ENCODE measurements around the gene BORCS8.
A peak's percentile ranks its signal among the peaks of the same experiment; 100 is the strongest.

The BORCS8 gene

DNA sequence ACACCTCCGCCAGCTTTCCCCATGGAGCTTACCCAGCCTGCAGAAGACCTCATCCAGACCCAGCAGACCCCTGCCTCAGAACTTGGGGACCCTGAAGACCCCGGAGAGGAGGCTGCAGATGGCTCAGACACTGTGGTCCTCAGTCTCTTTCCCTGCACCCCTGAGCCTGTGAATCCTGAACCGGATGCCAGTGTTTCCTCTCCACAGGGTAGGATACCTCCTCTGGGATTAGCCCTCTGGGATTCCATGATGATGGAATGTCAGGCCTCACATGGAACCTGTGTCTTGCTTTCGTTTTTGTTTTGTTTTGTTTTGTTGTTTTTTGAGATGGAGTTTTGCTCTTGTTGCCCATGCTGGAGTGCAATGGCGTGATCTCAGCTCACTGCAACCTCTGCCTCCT, 2.0 kb upstream of the BORCS8 start:
- DNase-seq: no peak
- Histone ChIP-seq H3K4me1 (no peaks in the 10 kb centered on the region), H3K36me3 (peaks cover 7% of the 10 kb centered on the region), H3K4me3 (ENCODE audit: low read depth, low read length) (no peak overlapping the region), H3K9me3 (no peaks in the 10 kb centered on the region), H3K27me3 (no peaks in the 10 kb centered on the region)
- TF ChIP-seq, protein P1, sequence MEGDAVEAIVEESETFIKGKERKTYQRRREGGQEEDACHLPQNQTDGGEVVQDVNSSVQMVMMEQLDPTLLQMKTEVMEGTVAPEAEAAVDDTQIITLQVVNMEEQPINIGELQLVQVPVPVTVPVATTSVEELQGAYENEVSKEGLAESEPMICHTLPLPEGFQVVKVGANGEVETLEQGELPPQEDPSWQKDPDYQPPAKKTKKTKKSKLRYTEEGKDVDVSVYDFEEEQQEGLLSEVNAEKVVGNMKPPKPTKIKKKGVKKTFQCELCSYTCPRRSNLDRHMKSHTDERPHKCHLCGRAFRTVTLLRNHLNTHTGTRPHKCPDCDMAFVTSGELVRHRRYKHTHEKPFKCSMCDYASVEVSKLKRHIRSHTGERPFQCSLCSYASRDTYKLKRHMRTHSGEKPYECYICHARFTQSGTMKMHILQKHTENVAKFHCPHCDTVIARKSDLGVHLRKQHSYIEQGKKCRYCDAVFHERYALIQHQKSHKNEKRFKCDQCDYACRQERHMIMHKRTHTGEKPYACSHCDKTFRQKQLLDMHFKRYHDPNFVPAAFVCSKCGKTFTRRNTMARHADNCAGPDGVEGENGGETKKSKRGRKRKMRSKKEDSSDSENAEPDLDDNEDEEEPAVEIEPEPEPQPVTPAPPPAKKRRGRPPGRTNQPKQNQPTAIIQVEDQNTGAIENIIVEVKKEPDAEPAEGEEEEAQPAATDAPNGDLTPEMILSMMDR (IDR thresholded peaks at IDR 0.05; ENCODE audit: low read depth, low read length): no peak

DNA sequence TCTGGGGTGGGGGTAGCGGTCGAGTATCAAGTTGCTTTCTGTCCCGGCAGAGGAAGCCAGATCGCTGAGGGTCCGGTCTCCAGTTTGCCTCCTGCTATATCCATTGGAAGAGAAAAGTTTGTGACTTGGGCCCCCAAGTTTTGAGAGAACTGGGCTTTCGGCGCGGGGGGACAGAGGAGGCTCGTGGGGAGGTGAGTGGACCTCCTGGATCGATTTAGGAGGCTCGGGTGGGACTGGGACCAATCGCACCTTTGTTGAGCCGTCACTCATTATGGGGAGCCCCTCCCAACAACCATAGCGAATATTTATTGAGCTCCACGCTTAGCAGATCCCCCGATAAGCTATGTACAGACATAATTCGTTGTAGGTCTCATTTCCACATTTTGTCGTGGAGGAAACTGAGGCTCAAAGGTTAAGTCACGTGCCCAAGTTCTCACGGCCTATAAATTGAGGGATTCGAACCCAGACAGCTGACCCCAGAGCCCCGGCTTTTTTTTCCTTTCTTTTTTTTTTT, 1.0 kb upstream of the BORCS8 start:
- no peaks in the 10 kb centered on the region for H3K27me3 ChIP-seq
- H3K4me3 ChIP-seq (ENCODE audit: low read depth, low read length): peak overlapping the region; percentile 100
- TF ChIP-seq, protein P1 (IDR thresholded peaks at IDR 0.05; ENCODE audit: low read depth, low read length): no peak
- no peaks in the 10 kb centered on the region for H3K9me3 ChIP-seq
- no peak for DNase-seq
- H3K36me3 ChIP-seq: peaks cover 6% of the 10 kb centered on the region; the same call in 1 of the 2 replicates
- no peaks in the 10 kb centered on the region for H3K4me1 ChIP-seq

DNA sequence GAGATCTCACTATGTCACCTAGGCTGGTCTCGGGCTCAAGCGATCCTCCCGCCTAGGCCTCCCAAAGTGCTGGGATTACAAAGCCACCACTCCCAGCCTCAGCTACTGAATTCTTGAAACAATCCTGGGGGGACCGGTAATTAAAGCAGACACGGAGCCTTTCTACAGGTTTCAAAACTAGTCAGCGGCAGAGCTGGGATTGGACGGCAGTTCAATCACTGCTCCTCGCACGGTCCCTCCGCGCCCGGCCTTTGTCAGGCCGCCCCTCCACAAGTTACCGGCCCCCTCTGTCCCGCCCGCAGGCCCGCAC, 229 bp downstream of the BORCS8 start:
- no peaks in the 10 kb centered on the region for H3K36me3 ChIP-seq
- peak overlapping the region; percentile 100 for H3K4me3 ChIP-seq (ENCODE audit: low read depth, low read length)
- H3K9me3 ChIP-seq: no peaks in the 10 kb centered on the region
- TF ChIP-seq, protein P1 (IDR thresholded peaks at IDR 0.05; ENCODE audit: low read depth, low read length): no peak
- no peaks in the 10 kb centered on the region for H3K27me3 ChIP-seq
- H3K4me1 ChIP-seq: no peaks in the 10 kb centered on the region
- no peak for DNase-seq

DNA sequence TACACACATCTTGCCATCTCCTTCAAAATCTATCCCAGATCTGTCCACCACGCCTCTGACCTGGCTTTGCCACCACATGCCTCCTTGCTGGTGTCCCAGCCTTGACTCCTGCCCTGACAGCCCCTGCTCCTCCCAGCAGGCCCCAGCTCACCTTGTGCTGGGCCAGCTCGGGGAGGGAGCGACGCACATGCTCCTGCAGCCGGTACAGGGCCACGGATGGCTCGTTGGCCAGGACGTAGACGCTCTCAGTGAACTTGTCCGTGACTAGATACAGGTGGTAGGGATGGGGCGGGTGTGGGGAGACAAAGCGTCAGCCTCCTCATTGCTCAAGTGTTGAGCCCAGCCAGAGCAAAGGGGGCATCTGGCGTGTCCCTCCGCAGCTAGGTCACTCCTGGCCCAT, 5.2 kb downstream of the BORCS8 start:
- H3K9me3 ChIP-seq: no peaks in the 10 kb centered on the region
- no peak overlapping the region for H3K4me3 ChIP-seq (ENCODE audit: low read depth, low read length)
- no peaks in the 10 kb centered on the region; the same call in 1 of the 2 replicates for H3K36me3 ChIP-seq
- H3K27me3 ChIP-seq: no peaks in the 10 kb centered on the region
- H3K4me1 ChIP-seq: no peaks in the 10 kb centered on the region
- DNase-seq: no peak
- TF ChIP-seq, protein P1 (IDR thresholded peaks at IDR 0.05; ENCODE audit: low read depth, low read length): no peak

DNA sequence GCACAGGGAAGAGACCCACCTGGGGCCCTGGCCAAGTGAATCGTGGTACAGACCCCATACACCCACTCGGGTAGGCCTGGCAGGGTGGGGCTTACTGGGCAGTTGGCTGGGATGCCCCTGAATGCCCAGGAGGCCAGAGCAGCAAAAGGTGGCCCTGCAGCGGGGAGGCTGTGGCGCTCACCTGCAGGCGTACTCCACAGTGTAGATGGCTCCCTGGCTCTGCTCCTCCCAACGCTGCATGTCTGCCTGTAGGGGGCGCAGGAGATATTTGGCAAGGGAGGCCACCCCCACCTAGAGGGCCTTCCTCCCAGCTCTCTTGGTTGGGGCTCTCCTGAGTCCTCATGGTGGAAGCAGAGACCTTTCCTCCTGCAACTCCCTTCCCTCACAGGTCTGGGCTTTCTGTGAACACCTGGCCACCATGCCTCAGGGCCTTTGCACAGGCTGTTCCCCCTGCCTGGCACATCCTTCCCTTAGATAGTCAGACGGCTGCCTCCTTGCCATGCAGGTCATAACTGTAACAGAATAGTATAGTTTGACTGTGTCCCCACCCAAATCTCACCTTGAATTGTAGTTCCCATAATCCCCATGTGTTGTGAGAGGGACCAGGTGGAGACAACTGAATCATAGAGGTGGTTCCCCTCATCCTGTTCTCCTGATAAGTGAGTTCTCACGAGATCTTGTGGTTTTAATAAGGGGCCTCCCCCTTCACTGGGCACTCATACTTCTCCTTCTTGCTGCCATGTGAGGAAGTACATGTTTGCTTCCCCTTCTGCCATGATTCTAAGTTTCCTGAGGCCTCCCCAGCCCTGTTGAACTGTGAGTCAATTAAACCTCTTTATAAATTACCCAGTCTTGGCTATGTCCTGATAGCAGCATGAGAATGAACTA, 5.9 kb downstream of the BORCS8 start:
- Histone ChIP-seq H3K4me1 (no peaks in the 10 kb centered on the region), H3K9me3 (no peaks in the 10 kb centered on the region), H3K27me3 (no peaks in the 10 kb centered on the region), H3K36me3 (no peaks in the 10 kb centered on the region; the same call in 1 of the 2 replicates), H3K4me3 (ENCODE audit: low read depth, low read length) (no peak overlapping the region)
- TF ChIP-seq, protein P1 (IDR thresholded peaks at IDR 0.05; ENCODE audit: low read depth, low read length): peak; percentile 80
- DNase-seq: peak; percentile 73

DNA sequence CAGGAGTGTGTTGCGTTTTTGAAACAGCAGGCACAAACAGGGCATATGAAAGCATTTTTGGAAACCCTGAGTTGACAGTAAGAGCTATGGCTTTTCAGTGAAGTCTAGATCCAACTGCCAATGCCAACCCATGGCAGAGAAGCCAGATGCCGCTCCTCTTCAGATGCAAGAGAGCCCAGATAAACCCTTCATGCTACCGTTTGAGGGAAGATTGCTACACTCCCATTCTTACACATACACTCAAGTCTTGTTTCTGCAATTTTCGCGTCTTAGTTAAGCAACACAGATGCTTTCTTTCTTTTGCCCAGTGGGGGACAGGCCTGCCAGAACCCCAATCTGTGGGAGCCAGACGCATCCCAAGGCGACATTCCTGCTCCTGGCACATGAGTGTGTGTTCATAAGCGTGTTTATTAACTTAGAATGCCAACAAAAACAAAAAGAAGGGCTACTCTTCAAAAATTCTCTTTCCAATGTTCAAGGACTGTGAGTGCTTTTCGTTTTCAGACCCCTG, 10.4 kb downstream of the BORCS8 start:
- H3K36me3 ChIP-seq: no peaks in the 10 kb centered on the region; the same call in 1 of the 2 replicates
- no peaks in the 10 kb centered on the region for H3K27me3 ChIP-seq
- H3K4me1 ChIP-seq: no peaks in the 10 kb centered on the region
- TF ChIP-seq, protein P1 (IDR thresholded peaks at IDR 0.05; ENCODE audit: low read depth, low read length): no peak
- no peak for DNase-seq
- H3K9me3 ChIP-seq: no peaks in the 10 kb centered on the region
- no peak overlapping the region for H3K4me3 ChIP-seq (ENCODE audit: low read depth, low read length)

All from BE2C (cell line).